Parathyroid adenoma (tissue), 2 donors: ENCODE data around the gene COPG2.

Experiments used
- H2AFZ ChIP-seq: fragments of 300-600 bp; sonication (generic); one replicate; pipeline ENCODE4 v1.7.0; 2017; ENCODE audit warnings: antibody characterized with exemption, mild to moderate bottlenecking
- H3K27ac ChIP-seq: fragments of 300-600 bp; sonication (generic); one replicate; pipeline ENCODE4 v1.7.0; 2017
- H3K27me3 ChIP-seq: fragments of 300-600 bp; sonication (generic); one replicate; pipeline ENCODE4 v1.7.0; 2017; ENCODE audit warnings: low read length; ENCODE audit not compliant: control insufficient read depth, insufficient read depth
- H3K36me3 ChIP-seq: fragments of 300-600 bp; sonication (generic); one replicate; pipeline ENCODE4 v1.7.0; 2017; ENCODE audit warnings: low read length; ENCODE audit not compliant: control insufficient read depth, insufficient read depth
- H3K4me1 ChIP-seq: fragments of 300-600 bp; sonication (generic); one replicate; pipeline ENCODE4 v1.7.0; 2017; ENCODE audit warnings: control low read depth
- H3K4me2 ChIP-seq: fragments of 300-600 bp; sonication (generic); one replicate; pipeline ENCODE4 v1.7.0; 2017; ENCODE audit warnings: low read length
- H3K4me3 ChIP-seq: fragments of 300-600 bp; sonication (generic); one replicate; pipeline ENCODE4 v1.7.0; 2017; ENCODE audit warnings: low read depth, low read length
- H3K79me2 ChIP-seq: fragments of 300-600 bp; sonication (generic); one replicate; pipeline ENCODE4 v1.7.0; 2017; ENCODE audit warnings: control low read depth
- H3K9ac ChIP-seq: fragments of 300-600 bp; sonication (generic); one replicate; pipeline ENCODE4 v1.7.0; 2017; ENCODE audit warnings: mild to moderate bottlenecking
- H3K9me3 ChIP-seq: fragments of 300-600 bp; sonication (generic); one replicate; pipeline ENCODE4 v1.7.0; 2017; ENCODE audit warnings: low read length; ENCODE audit not compliant: control insufficient read depth
- CTCF ChIP-seq: fragments of 300-600 bp; sonication (generic); IDR thresholded peaks from one replicate; pipeline ENCODE4 v1.7.0; 2017; ENCODE audit warnings: antibody characterized with exemption, mild to moderate bottlenecking
- donor health status: primary hyperparathyroidism.

Gene COPG2

GRCh38 chr7:130489140-130489983 is 179.2 kb downstream of the COPG2 start:
- no peak for TF ChIP-seq CTCF
- Histone ChIP-seq H3K36me3 (no peaks in the 10 kb centered on the region), H2AFZ (peak overlapping the region; percentile 14), H3K9ac (no peak overlapping the region), H3K4me1 (peaks cover 14% of the 10 kb centered on the region), H3K9me3 (no peaks in the 10 kb centered on the region), H3K79me2 (no peaks in the 10 kb centered on the region), H3K27ac (no peak overlapping the region), H3K27me3 (no peaks in the 10 kb centered on the region), H3K4me3 (peak overlapping the region; percentile 11), H3K4me2 (peak overlapping the region; percentile 40)

- Histone ChIP-seq H3K4me1 (peaks cover 12% of the 10 kb centered on the region), H3K9me3 (no peaks in the 10 kb centered on the region), H3K9ac (no peak overlapping the region), H3K36me3 (no peaks in the 10 kb centered on the region), H3K27me3 (no peaks in the 10 kb centered on the region), H3K79me2 (no peaks in the 10 kb centered on the region), H3K4me3 (peak overlapping the region; percentile 11), H3K4me2 (peak overlapping the region; percentile 40), H3K27ac (no peak overlapping the region), H2AFZ (peak overlapping the region; percentile 57)
- TF ChIP-seq CTCF, result no peak
Measured at GRCh38 chr7:130488392-130489139, 180.0 kb downstream of the COPG2 start.

- H3K27me3 ChIP-seq, result no peaks in the 10 kb centered on the region
- H3K9ac ChIP-seq, result no peak overlapping the region
- no peaks in the 10 kb centered on the region for H3K79me2 ChIP-seq
- peak overlapping the region; percentile 94 for H2AFZ ChIP-seq
- H3K36me3 ChIP-seq, result no peaks in the 10 kb centered on the region
- peak overlapping the region; percentile 40 for H3K27ac ChIP-seq
- H3K9me3 ChIP-seq, result no peaks in the 10 kb centered on the region
- H3K4me3 ChIP-seq, result peak overlapping the region; percentile 66
- peaks cover 12% of the 10 kb centered on the region for H3K4me1 ChIP-seq
- peak overlapping the region; percentile 94 for H3K4me2 ChIP-seq
- no peak for TF ChIP-seq CTCF
Measured at GRCh38 chr7:130486954-130487436, 181.6 kb downstream of the COPG2 start.

- Histone ChIP-seq H3K36me3 (no peaks in the 10 kb centered on the region), H3K9ac (no peak overlapping the region), H3K4me3 (peak overlapping the region; percentile 66), H2AFZ (peak overlapping the region; percentile 94), H3K4me2 (peak overlapping the region; percentile 94), H3K27me3 (no peaks in the 10 kb centered on the region), H3K27ac (peak overlapping the region; percentile 40), H3K79me2 (no peaks in the 10 kb centered on the region), H3K9me3 (no peaks in the 10 kb centered on the region), H3K4me1 (peaks cover 9% of the 10 kb centered on the region)
- TF ChIP-seq CTCF, result peak; percentile 71
Measured at GRCh38 chr7:130486114-130486953, 182.2 kb downstream of the COPG2 start.
